GM18951 (cell line): ENCODE results near the gene EHBP1L1.

ENCODE experiments used
- POLR2A ChIP-seq: IDR thresholded peaks from 4 replicates; pipeline ENCODE4 v1.6.1; 2011; ENCODE audit warnings: mild to moderate bottlenecking; ENCODE audit not compliant: insufficient read length, insufficient read depth; ENCODE audit errors: extremely low read depth
- in situ Hi-C: fragments of 300-500 bp; cut with MboI; formaldehyde crosslinking; loops from one replicate; pipeline ENCODE4 v1.12.0; 2022; ENCODE audit warnings: low sequenced_read_pairs, mixed read lengths, inconsistent platforms; ENCODE audit not compliant: unreplicated experiment

EHBP1L1 gene

DNA sequence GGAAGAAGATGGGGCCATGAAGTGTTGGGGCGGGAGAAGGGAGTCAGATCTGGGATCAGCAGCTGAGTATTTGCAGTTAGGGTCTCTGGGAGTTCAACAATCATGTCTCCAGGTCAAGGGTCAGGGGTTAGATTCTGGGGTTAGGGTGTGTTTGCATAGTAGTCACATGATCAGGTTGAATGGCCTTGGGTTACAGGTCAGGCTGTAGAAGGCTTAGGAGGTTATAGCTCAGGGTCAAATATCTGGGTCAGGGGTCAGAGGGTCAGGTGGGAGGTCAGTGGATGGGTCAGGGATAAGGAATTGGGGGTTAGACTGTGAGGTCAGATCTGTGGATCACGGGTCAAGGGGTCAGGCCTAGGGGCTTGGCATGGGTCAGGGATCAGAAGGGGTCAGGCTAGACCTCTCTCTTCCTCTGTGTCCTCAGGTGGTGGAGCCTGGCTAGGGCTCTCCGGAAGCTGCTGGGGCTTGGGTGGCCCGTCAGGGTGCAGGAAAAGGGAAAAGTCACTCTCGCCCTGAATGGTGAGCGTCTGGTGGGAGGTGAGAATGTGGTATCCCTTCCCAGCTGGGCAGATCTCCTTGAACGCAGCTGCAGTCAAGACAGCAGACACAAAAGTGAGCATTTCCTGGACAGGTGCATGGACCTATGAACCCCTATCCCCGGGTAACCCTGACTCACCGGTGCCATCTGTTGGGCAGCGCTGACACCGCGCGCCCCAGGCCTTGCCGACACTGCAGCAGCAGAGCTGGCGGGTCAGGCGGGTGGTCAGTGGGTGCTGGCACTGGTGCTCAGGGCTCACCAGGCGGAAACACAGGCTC is 24.1 kb upstream of the EHBP1L1 start:
- in situ Hi-C loops, result no loop called here
- peak; percentile 23 for TF ChIP-seq POLR2A

DNA sequence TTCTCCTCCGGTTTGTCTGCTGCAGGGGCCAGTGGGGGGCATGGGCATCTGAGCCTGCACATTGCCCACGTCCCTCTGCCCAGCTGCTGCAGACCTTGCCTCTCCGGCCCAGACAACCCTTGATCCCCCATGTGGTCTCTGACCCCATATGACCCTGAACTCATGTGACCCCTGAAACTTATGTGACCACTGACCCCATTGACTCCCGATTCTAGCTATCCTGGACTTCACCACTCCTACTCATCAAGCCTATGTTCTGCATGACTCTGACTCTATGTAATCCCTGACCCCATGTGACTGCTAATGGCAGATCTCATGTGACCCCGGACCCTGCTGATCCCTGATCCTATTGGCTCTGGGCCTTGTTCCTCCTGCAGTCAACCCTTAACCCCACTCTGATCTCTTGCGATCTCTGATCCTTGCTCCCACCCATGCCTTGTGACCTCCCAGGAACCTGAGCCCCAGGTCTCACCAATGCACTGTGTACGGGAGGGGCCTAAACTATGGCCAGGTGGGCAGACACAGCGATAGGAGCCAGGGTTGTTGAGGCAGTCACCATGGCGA is 23.4 kb upstream of the EHBP1L1 start:
- in situ Hi-C loops, result no loop called here
- no peak for TF ChIP-seq POLR2A

DNA sequence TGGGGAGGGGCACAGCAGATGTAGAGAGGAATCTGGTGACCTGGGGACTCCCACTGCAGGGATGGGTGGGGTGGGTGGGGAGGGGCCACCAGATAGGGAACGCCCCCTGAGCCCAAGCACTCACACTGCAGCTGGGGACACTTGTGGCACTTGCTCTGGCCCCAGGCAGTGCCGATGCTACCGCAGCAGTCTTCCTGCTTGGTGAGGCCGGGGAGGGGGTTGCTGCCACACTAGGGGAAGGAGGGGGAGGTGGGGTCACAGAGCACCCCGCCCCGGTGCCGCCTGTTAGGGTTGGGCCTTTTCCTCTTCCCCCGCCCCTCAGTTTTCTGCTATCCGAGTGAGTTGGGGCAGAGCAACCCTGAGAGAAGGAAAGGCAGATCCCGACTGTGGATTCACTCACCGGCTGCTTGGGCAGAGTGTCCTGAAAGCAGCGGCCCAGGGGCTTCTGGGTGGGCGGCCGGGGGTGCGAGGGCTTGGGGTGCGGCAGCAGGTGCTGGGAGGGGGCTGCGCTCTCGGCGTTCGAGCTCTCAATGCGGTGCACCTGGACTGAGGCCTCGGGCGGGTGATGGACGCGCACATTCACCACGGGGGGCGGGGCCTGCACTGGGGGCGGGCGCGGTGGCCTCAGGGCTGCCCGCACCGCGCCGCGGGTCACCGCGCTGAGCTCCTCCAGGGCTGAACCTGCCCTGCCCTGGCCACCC is 22.4 kb upstream of the EHBP1L1 start:
- no peak for TF ChIP-seq POLR2A
- in situ Hi-C loops, result no loop called here

DNA sequence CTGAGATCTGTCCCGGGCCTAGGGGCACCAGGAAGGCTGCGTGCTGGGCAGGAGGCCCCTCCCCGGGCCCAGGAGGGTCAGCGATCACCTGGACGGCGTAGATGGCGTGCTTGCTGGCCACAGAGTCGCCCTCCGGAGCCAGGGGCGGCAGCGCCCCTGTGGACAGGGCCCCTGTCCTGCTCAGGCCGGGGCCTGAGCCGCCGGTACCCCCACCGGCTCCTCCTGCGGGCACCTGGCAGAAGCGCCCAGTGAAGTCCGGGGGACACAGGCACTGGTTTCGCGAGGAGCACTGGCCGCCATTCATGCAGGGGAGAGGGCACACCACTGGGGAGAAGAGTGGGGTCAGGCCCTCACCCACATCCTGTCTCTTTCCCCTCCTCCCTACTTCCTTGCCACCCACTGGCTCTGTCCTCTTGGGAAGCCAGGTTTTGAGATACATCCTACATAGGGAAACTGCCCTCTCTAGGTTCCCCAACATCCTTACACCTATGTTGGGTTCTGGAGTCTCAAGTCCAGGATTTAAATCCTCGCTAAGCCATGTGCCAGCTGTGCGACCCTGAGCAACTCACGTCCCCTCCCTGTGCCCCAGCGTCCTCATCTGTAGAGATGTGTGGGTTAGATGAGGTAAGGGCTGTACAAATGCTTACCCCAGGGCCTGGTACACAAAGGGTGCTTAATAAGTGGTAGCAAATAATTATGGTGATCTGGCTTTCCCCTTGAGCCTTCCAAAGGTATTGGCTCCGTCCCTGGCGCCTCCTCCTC is 21.6 kb upstream of the EHBP1L1 start:
- in situ Hi-C loops, result no loop called here
- TF ChIP-seq POLR2A, result no peak

DNA sequence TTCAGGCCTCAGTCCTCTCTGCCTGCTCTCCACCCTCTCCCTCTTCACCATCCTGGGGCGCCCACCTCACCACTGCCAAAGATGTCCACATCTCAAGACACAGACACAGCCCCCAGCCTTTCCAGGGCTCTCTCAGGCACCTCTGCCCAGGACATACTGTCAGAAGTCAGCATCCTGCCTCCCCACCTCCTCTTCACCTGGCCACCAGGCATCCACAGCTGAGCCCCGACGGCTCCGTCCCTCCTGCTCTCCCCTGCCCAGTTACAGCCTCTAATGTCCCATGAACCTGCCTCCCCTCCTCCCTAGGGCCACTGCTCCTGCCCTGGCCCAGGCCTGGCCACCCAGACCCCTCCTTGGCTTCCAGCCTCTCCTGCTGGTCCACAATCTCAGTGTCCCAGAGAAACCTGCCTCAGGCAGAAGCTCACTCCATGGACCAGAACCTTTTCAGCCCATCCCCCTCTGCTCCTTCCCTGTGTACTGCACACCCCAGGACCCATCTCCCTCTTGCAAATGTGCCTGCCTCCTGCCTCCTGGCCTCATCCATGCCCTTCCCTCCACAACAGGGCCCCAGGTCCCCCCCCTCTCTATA is 20.9 kb upstream of the EHBP1L1 start:
- in situ Hi-C loops, result no loop called here
- TF ChIP-seq POLR2A, result no peak

DNA sequence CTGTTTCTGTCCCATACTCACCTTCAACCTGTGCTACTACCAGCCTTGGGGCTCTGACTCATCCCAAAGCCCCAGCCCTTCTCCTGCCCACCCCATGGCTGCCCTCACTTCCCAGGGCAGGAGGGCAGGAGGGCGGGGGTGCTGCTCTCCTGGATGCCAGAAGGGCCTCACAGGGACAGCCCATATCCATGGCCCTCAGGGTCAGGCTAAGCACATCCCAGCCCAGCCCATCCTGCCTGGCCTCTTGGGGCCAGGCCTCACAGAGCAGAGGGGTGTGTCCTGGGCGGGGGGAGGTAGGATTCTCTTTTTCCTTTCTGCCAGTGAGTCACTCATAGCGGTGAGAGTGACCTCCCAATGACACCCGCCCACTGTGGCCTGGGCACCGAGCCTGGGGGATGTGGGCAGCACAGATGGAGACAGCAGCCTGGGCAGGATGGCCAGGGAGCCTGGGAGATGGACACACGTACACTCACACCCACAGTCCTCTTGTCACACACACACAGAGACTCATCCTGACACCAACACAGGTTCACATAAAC is 20.1 kb upstream of the EHBP1L1 start:
- in situ Hi-C loops, result no loop called here

DNA sequence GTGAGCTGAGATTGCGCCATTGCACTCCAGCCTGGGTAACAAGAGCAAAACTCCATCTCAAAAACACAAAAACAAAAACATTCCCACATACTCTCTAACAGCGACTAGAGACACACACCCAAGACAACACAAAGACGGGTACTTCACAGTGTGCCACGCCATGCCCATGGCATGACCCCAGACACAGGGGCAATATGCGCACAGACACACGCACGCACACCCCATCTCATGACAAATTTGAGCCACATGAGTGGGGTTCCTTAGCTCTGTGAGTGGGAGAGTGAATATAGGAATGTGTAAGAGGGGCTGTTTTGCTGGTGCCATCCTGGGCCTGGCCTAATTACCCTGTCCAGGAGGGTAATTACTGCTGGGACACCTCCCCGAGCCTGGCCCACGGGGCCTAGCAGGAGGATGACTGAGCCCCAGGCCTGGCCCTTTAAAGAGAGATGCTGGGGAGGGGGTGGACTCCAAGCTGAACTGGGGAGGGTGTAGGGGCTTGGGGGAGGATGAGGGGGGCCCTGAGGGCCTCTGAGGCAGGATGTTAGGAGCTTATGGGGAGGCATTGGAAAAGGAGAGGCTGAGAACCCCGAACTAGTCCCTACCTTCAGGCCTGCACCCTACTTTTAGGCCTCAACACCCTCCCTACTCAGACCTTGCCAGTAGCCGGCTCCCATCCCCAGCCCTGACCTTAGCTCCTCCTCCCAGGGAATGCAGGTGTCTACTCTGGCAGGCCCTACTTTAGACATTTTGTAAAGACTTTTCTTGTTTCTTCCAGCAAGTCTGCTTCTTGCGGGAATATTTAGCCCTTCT is 19.2 kb upstream of the EHBP1L1 start:
- TF ChIP-seq POLR2A, result no peak
- in situ Hi-C loops, result no loop called here

More for the DNA sequence above, 20.1 kb upstream of the EHBP1L1 start:
- no peak for TF ChIP-seq POLR2A

DNA sequence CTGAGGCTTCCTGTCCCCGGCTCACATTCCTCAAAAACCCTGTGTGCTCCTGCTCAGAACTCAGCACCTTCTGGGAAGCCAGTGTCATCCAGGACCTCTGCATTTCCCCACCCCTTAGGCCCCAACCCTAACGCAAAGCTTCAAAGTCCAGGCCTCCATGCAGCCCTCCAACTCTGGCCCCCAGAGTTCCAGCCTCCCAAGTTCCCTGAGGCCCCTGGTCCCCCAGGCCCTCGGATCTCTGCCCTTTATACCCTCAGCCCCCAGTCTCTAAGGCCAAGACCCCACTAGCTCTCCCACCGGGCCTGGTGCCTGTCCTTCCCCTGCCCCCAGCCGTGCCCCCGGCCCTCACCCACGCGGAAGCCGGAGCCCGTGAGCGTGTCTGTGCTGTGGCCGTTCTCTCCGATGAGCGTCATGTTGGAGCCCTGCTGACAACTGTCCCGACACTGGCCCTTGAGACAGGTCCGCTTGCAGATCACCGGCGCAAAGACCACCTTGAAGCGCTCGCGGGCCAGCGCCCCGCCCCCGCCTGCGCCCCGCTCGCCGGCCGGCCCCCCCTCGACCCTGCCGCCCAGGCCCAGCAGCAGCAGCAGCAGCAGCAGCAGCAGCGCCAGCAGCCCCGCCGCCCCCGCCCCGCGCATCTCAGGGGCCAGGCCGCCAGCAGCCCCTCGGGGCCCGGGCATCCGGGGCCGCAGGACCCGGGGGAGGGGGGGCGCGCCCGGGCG is 18.4 kb upstream of the EHBP1L1 start:
- in situ Hi-C loops, result no loop called here
- TF ChIP-seq POLR2A, result no peak

DNA sequence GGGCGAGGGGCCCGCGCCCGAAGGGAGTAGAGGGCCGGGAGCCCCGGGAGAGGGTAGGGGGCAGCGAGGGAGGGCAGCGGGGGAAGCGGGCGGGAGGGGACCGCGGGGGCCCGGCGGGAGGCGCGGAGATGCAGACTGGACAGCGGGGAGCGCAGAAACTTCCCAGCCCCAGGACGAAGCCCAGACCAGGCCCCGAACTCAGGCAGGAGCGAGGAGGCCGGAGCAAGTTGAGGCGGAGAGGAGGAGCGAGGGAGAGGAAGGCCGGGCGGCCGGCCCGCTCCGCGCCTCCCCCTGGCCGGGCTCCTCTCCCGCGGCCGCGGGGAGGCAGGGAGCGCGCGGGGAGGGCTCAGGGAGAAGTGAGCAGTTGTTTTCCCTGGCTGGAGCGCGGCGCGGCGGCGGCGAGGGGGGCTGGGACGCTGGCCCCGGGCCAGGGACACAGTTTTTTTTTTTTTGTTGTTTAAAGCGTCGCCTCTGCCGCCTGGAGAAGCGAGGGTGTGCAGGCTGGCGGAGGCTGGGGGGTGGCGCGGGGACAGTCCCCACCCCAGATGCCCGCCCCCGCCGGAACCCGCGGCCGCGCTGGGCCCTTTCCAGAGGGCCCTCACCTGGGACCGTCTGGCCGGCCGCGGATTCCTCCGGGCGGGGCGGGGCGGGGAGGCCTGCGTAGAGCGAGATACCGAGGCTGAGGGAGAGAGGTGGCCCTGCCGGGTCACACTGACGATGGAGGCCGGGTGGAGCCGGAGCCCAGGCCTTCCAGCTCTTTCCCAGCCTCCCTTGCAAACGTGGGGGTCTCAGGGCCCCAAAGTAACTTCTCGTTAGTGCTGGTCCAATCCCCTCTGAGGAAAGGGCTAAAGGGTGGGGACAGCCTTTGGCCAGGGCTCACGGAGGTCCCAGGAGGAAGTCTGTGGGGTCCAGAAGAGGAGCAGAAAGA is 17.6 kb upstream of the EHBP1L1 start, which contains the start of gene LTBP3:
Gene LTBP3, minus strand, starts transcription at position 358 of the 928 bp plus-strand sequence. CDS start 400 bp downstream, outside the sequence.
- peak; percentile 26 for TF ChIP-seq POLR2A
- in situ Hi-C loops, result no loop called here

DNA sequence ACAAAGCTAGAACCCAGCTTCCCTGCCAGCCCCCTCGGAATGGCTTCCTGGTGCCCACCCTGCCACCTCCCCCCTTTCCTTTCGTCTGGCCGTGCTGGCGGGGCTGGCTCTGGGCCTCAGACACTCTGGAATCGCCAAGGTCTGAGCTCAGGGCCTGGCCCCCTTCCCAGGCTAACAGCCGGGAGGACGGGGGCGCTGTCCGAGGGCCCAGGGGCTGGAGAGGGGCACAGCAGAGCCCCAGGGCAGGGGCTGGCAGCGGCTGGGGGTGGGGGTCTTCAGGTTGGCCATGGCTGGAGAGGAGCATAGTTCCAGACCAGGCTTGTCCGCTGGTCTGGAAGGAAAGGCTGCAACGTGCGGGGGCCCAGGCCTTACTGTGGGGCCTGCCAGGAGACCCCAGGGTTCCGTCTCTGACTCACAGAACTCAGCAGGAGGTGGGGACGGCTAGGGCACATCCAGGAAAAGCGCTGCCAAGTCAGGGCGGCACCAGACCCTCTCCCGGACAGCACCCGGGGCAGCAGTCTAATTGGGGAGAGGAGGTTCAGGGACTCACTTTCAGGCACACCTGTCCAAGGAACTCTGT is 16.8 kb upstream of the EHBP1L1 start:
- no peak for TF ChIP-seq POLR2A
- in situ Hi-C loops, result no loop called here
